Activated effector memory CD4-positive, alpha-beta T cell treated with Interleukin-2 at 50 U/mL for 16 hours (primary cell): ENCODE results near the gene IFT27.

Experiments
- DNase-seq: peaks from one replicate; pipeline ENCODE4 v3.0.0-alpha.2; 2020

The IFT27 gene

GRCh38 chr22:36796552-36797175, 20.7 kb upstream of the IFT27 start:
- DNase-seq: no peak

- DNase-seq: no peak
Measured at GRCh38 chr22:36795633-36796032, 19.7 kb upstream of the IFT27 start.

- DNase-seq: no peak
Measured at GRCh38 chr22:36790648-36791047, 14.7 kb upstream of the IFT27 start.

DNA sequence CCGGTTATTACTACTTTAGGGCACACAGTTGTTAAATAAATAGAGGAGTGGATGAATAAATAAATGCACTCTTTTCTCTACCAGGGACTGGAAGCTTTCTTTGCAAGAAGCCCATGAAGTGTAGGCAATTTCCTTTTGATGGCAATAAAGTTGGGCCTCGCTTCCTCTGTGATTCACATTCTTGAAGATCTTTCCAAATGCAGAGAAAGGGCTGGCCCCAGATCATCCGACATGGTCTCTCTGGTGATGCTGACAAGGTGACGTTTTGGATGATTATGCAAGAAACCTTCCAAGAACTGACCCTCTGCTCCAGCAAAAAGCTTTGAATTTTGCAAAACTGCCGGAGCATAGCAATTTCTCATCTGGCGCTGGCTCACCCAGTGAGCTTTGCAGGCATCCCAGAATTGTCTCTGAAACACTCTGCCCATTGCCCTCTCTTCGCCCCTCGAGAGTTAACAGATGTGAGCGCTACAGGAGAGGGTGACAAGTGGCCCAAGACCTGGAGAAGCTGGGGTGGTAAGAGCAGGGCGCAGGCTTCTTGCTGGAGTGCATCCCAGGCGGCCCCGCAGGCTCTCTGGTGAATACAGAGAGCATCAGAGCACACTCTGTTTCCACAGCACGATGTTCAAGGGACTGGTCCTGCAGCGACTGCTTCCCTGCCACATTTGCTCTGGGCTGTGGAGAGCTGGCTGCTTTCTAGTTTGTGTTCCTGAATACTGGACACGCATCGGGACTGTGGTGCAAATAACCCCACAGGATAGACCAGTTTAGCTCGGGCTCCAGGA, 11.5 kb upstream of the IFT27 start:
- DNase-seq: no peak

DNA sequence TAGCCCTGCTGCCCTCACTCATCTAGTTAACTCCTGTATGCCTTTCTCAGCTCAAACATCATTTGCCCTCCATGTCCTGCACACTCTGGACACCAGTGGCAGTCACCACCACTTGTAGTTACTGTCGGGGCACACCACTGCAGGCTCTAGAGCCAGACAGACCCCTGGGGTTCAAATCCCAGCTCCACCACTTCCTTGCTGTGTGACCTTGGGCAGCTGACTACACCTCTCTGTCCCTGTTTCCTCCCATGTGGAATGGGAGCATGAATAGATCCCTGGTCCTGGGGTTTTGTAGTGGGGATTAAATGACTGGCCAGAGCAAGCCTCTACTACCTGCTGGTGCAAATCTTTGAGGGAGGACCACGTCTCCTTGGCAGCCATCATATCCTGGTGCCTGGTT, 7.8 kb upstream of the IFT27 start:
- no peak for DNase-seq

GRCh38 chr22:36781656-36782627, 6.0 kb upstream of the IFT27 start:
- DNase-seq: peak; percentile 87

- DNase-seq: no peak
Measured at GRCh38 chr22:36778020-36778419, 2.1 kb upstream of the IFT27 start.

DNA sequence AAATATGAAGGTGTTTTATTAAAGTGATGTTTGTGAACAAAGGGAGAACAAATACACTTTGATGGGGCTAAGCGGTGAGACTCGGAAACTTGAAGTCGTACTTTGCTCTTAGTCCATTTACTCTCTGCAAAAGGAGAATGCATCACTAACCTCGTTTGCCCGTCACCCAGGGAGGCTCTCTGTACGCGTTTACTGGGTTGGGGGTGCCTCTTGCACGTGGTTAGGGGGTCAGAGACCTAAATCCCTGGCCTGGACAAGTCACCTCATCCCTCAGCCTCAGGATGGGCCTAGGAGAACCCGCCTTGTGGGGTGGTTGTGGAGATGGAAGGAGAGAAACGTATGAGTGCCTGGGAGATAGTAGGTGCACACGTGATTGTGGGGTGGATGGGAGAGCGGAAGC, 803 bp upstream of the IFT27 start:
- DNase-seq: no peak

DNA sequence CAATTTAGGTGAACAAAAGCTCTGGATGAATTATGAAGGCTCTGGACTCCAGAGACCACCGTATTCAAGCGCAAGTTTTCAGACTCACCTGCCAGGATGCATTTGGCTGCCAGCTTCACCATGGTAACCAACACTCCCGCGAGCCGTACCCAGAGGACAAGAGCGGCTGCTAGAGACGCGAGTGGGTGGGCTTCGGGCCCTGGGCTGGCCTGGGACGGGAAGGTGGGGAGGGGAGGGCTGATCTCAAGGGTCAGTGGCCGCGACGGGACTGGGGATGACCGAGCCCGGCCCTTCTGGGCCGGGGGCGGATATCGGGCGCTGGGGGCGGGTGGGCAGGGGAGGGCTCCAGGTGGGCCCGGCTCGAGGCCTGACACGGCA, 344 bp downstream of the IFT27 start:
- DNase-seq: no peak

GRCh38 chr22:36773935-36774334, 2.0 kb downstream of the IFT27 start:
- no peak for DNase-seq

DNA sequence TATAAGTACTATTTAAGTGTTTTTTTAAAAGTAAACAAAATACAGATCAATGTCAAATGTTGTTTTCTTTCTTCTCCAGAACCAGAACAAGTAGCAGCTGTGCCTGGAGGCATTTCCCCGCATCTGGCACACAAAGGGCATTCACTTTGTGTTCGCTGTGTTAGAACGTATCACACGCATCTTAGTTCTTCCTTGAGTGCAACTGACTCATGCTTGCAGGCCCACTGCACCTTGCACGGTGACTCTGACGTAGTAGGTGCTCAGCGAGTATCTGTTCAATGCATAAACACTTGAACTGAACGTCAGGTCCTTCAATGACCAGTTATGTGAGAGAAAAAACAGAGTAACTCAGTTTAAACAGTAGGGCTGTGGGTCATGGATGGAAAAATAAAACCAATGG, 3.5 kb downstream of the IFT27 start:
- no peak for DNase-seq

GRCh38 chr22:36771356-36772063, 4.4 kb downstream of the IFT27 start:
- DNase-seq: no peak

- DNase-seq: no peak
Measured at GRCh38 chr22:36770513-36771231, 5.2 kb downstream of the IFT27 start.

DNA sequence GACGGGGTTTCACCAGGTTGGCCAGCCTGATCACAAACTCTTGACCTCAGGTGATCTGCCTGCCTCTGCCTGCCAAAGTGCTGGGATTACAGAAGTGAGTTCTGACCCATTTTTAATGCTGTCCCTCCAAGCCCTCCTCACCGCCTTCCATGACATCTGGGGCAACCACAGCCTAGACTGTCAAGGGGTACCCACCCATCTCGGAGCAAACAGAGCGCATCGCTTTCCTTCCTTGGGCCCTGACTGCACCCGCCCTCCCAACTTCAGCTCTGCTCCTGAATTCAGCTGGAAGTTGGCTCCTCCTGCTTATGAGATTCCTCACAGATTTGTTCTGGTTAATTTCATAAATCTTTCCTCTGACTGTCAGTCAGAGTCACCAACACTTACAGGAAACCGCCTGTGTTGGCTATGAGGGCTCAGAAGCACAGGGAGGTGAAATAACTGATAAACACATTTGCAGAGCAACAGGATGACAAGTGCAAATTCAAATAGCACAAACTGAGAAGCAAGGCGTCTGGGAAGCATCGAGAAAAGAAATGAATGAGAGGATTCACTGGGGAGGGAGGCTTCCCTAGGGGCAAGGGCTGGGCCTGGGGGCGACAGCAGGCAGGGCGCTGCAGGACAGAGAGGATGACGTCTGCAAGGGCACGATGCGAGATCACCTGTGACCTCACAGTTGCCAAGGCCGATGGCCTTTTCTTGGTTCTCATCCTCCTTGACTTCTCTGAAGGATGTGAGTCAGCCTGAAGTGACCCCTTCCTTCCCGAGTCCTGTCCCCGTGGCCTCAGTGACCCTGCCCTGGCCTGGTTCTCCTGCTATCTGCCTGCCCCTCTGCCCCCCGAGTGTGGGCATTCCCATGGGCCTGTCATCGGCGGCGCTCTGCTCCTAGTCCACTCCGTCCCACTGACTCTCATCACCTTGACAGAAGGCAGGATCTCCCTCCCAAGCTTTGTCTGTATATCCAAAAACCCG, 6.1 kb downstream of the IFT27 start:
- no peak for DNase-seq

DNA sequence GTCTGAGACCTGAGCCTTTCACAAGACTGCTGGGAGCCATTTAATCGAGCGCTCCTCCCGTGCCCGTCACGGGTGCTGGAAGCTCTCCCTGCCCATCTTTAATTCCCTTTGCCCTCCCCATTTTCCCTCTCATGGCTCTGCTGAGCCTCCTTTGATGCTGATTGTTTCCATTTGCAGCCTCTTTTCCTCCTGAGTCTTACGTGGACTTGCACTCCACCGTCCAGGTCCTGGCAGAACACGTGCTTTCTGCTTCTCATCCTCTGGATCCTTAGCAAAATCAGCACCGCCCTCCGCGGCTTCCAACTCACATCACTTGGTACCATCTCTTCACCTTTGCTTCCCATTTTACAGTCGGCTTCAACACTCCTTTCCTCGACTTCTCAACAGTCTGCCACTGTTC, 7.3 kb downstream of the IFT27 start:
- no peak for DNase-seq

- DNase-seq: no peak
Measured at GRCh38 chr22:36768141-36768540, 7.8 kb downstream of the IFT27 start.

- no peak for DNase-seq
Measured at GRCh38 chr22:36767035-36767775, 8.7 kb downstream of the IFT27 start.

- DNase-seq: no peak
Measured at GRCh38 chr22:36765943-36766450, 9.9 kb downstream of the IFT27 start.

- DNase-seq: no peak
Measured at GRCh38 chr22:36765131-36765942, 10.6 kb downstream of the IFT27 start.
